OCI-LY7 (cell line): ENCODE measurements around the gene SAP25.

Experiments used
- EZH2phosphoT487 ChIP-seq: fragments of 200-600 bp; sonication (generic); IDR thresholded peaks from 2 replicates; pipeline ENCODE4 v1.6.1; 2018; ENCODE audit warnings: low read depth, borderline replicate concordance, mild to moderate bottlenecking, mixed run types, antibody characterized with exemption, low read length, moderate library complexity, mixed read lengths
- TF ChIP-seq, protein P1 (sequence below): fragments of 200-600 bp; sonication (generic); conservative IDR thresholded peaks from 2 replicates; pipeline ENCODE4 v1.5.1; 2014; ENCODE audit warnings: mild to moderate bottlenecking, antibody characterized with exemption, low read length, moderate library complexity, mixed read lengths

- TF ChIP-seq, protein P1, sequence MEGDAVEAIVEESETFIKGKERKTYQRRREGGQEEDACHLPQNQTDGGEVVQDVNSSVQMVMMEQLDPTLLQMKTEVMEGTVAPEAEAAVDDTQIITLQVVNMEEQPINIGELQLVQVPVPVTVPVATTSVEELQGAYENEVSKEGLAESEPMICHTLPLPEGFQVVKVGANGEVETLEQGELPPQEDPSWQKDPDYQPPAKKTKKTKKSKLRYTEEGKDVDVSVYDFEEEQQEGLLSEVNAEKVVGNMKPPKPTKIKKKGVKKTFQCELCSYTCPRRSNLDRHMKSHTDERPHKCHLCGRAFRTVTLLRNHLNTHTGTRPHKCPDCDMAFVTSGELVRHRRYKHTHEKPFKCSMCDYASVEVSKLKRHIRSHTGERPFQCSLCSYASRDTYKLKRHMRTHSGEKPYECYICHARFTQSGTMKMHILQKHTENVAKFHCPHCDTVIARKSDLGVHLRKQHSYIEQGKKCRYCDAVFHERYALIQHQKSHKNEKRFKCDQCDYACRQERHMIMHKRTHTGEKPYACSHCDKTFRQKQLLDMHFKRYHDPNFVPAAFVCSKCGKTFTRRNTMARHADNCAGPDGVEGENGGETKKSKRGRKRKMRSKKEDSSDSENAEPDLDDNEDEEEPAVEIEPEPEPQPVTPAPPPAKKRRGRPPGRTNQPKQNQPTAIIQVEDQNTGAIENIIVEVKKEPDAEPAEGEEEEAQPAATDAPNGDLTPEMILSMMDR = no peak
- no peak for TF ChIP-seq EZH2phosphoT487
Measured at GRCh38 chr7:100577103-100577502, 3.4 kb upstream of the SAP25 start.
